Endothelial cell of umbilical vein (primary cell): ENCODE measurements around the gene CMIP. TPM values are rescaled to one million over a fixed set of nuclear protein-coding genes. Genes with fewer than 3 reads are reported as not detected.

Source experiments
- BruUV-seq: library from RNA; stranded (reverse); fragments of 400-500 nt; replicated peaks from 2 replicates; lab custom pipeline; 2021; lab: Mats Ljungman, UMichigan
- CTCF ChIA-PET: fragments of 300-600, 350-600 bp; sonication (Branson Sonifier 250); formaldehyde crosslinking; loops from one replicate; lab custom pipeline; 2021; ENCODE audit warnings: antibody characterized with exemption, inconsistent platforms; lab: Charles Lee
- POLR2A ChIA-PET: fragments of 300-600, 350-600 bp; sonication (Branson Sonifier 250); formaldehyde crosslinking; loops from one replicate; lab custom pipeline; 2021; ENCODE audit warnings: antibody characterized with exemption, inconsistent platforms; lab: Charles Lee
- DNase-seq: peaks from one replicate; pipeline ENCODE4 v3.0.0-alpha.2; 2011; ENCODE audit warnings: low read depth, low spot score
- FAIRE-seq: peaks from 2 replicates; lab custom pipeline; 2011; peaks lifted over from hg19 to GRCh38; lab: Jason Lieb, UNC
- H2AFZ ChIP-seq: 2 replicates; pipeline ENCODE4 v1.6.0; 2012; ENCODE audit warnings: low read depth, low read length, control low read depth, inconsistent platforms
- H3K27ac ChIP-seq: 2 replicates; pipeline ENCODE4 v1.5.1; 2011; ENCODE audit warnings: low read depth, mild to moderate bottlenecking, control low read depth, low read length, moderate library complexity; ENCODE audit not compliant: insufficient read depth
- H3K27me3 ChIP-seq, 2 experiments: 2 replicates each; pipeline versions ENCODE4 v1.6.0 to v1.6.1; 2011; ENCODE audit warnings: low read length in 2 of 2, mixed read lengths in 1 of 2; ENCODE audit not compliant: control insufficient read depth in 2 of 2, insufficient read depth in 2 of 2
- H3K36me3 ChIP-seq, 2 experiments: 2 replicates in 1 of 2; 3 replicates in 1 of 2; pipeline ENCODE4 v1.5.1; 2011; ENCODE audit warnings: low read length in 2 of 2, mild to moderate bottlenecking in 1 of 2, moderate library complexity in 1 of 2; ENCODE audit not compliant: control insufficient read depth in 2 of 2, insufficient read depth in 2 of 2; ENCODE audit errors: extremely low read depth in 1 of 2
- H3K4me1 ChIP-seq: 3 replicates; pipeline ENCODE4 v1.5.1; 2011; ENCODE audit warnings: mild to moderate bottlenecking, low read length; ENCODE audit not compliant: control insufficient read depth, insufficient read depth; ENCODE audit errors: extremely low read depth
- H3K4me2 ChIP-seq: 2 replicates; pipeline ENCODE4 v1.6.1; 2011; ENCODE audit warnings: low read length, control low read depth, mixed read lengths; ENCODE audit not compliant: insufficient read depth
- H3K4me3 ChIP-seq, 3 experiments: fragments of 200-600 bp in 1 of 3; sonication (generic), shearing (Covaris generic) in 1 of 3; replicated peaks in 1 of 3; 2 replicates each; pipeline ENCODE4 v1.5.1; 2011 to 2016; ENCODE audit warnings: control low read depth in 3 of 3, low read length in 3 of 3, mild to moderate bottlenecking in 2 of 3, inconsistent platforms in 1 of 3, low read depth in 1 of 3, moderate library complexity in 1 of 3; ENCODE audit not compliant: insufficient read depth in 1 of 3
- H3K79me2 ChIP-seq: 2 replicates; pipeline ENCODE4 v1.6.0; 2012; ENCODE audit warnings: low read length, inconsistent platforms; ENCODE audit not compliant: control insufficient read depth, insufficient read depth
- H3K9ac ChIP-seq: replicated peaks from 2 replicates; pipeline ENCODE3; 2011; ENCODE audit warnings: low read length, control low read depth; ENCODE audit not compliant: insufficient read depth; ENCODE audit errors: extremely low read depth
- H3K9me1 ChIP-seq: replicated peaks from 3 replicates; pipeline ENCODE4 v1.6.0; 2011; ENCODE audit warnings: mild to moderate bottlenecking, low read length; ENCODE audit not compliant: control insufficient read depth, insufficient read depth; ENCODE audit errors: extremely low read depth
- H3K9me3 ChIP-seq: replicated peaks from 2 replicates; pipeline ENCODE4 v1.5.1; 2012; ENCODE audit warnings: low read length, inconsistent platforms; ENCODE audit not compliant: control insufficient read depth, insufficient read depth
- H4K20me1 ChIP-seq: replicated peaks from 2 replicates; pipeline ENCODE3; 2011; ENCODE audit warnings: mild to moderate bottlenecking, low read length; ENCODE audit not compliant: control insufficient read depth, insufficient read depth; ENCODE audit errors: extremely low read depth
- CTCF ChIP-seq, 2 donors: IDR thresholded peaks; 1 replicate in 1 of 2; 2 replicates in 1 of 2; pipeline ENCODE4 v1.5.1; 2011; ENCODE audit warnings: low read length in 2 of 2, mild to moderate bottlenecking in 2 of 2, moderate library complexity in 2 of 2, control low read depth in 1 of 2, inconsistent platforms in 1 of 2, low read depth in 1 of 2; ENCODE audit not compliant: insufficient read depth in 1 of 2; ENCODE audit errors: extremely low read depth in 1 of 2
- EZH2 ChIP-seq: IDR thresholded peaks from 2 replicates; pipeline ENCODE4 v1.6.1; 2012; ENCODE audit warnings: borderline replicate concordance, low read depth, mild to moderate bottlenecking, moderate library complexity, low read length, inconsistent platforms; ENCODE audit not compliant: severe bottlenecking
- GATA2 ChIP-seq: IDR thresholded peaks from 2 replicates; pipeline ENCODE4 v1.7.0; 2011; ENCODE audit warnings: low read depth, mild to moderate bottlenecking, moderate library complexity, mixed read lengths, low read length; ENCODE audit not compliant: insufficient read length, insufficient read depth
- MYC ChIP-seq: IDR thresholded peaks from one replicate; pipeline ENCODE4 v1.6.1; 2011; ENCODE audit warnings: mild to moderate bottlenecking, low read depth, low read length
- POLR2AphosphoS5 ChIP-seq: IDR thresholded peaks from 2 replicates; pipeline ENCODE4 v1.6.1; 2012; ENCODE audit warnings: low read depth, mild to moderate bottlenecking, control low read depth, low read length, moderate library complexity; ENCODE audit not compliant: insufficient read depth
- dilution Hi-C: fragments of 300-500 bp; cut with MboI; formaldehyde crosslinking; loops from one replicate; pipeline ENCODE4 v1.15.0; 2019; ENCODE audit warnings: low sequenced_read_pairs; ENCODE audit not compliant: extremely low pct_ligation_motif_present
- intact Hi-C: fragments of 100-400 bp; cut with micrococcal nuclease; formaldehyde crosslinking; loops from one replicate; pipeline ENCODE4 v1.10.0; 2022
- polyA plus RNA-seq, 4 experiments: library from polyadenylated mRNA; depleted of rRNA in 3 of 4; stranded (reverse) in 3 of 4; unstranded in 1 of 4; fragments of >200 nt; gene quantifications; 2 replicates each; pipeline versions ENCODE4 v1.2.1 to v1.2.3, GENCODE V29; 2011 to 2012; ENCODE audit warnings: missing spikeins in 1 of 4
- total RNA-seq: library from RNA; stranded (reverse); gene quantifications from 2 replicates; pipeline ENCODE4 v1.2.3, GENCODE V29; 2021

CMIP gene
- total and polyA plus RNA-seq, 2 donors (not counting 3 experiments of a cell fraction or from before 2014, with no cell fraction given) = 29.0 to 101 TPM

GRCh38 chr16:81488687-81489411, 44.2 kb downstream of the CMIP start:
- ChIA-PET CTCF (interaction anchor here (1.0 kb wide), 1 partner anchor 12 kb away, joined by 3 read pairs; no protein-coding TSS in a partner anchor), POLR2A (interaction anchor here (0.6 kb wide), 1 partner anchor 15 kb away, joined by 4 read pairs; no protein-coding TSS in a partner anchor)
- Histone ChIP-seq H3K9ac (no peak overlapping the region), H3K27me3 (no peaks in the 10 kb centered on the region), H3K9me3 (no peaks in the 10 kb centered on the region), H3K27ac (no peak overlapping the region), H3K9me1 (no peaks in the 10 kb centered on the region), H3K79me2 (peaks cover 67% of the 10 kb centered on the region), H4K20me1 (no peaks in the 10 kb centered on the region), H3K4me1 (peaks cover 47% of the 10 kb centered on the region), H3K36me3 (no peaks in the 10 kb centered on the region), H3K4me2 (no peak overlapping the region), H2AFZ (no peak overlapping the region), H3K4me3 (no peak overlapping the region)
- DNase-seq = no peak
- intact Hi-C loops = no loop called here
- BruUV-seq = no TSS peak
- TF ChIP-seq CTCF (IDR thresholded peaks at IDR 0.05; ENCODE audit: extremely low read depth in 1 of 2, insufficient read depth in 1 of 2, low read depth in 1 of 2, low read length in 2 of 2) (no peak), MYC (no peak), GATA2 (no peak), EZH2 (no peak), POLR2AphosphoS5 (no peak)
- dilution Hi-C loops = no loop called here
- FAIRE-seq = peak; percentile 46
